ENCODE measurements around the gene TPP1.

TPP1 gene

GRCh38 chr11:6565988-6566703 is 53.1 kb downstream of the TPP1 start:
- DNase-seq (ENCODE audit: low read depth in 1 of 2, low spot score in 1 of 2), result no peak

- no peak for DNase-seq (ENCODE audit: low read depth in 1 of 2, low spot score in 1 of 2)
Observed at GRCh38 chr11:6565325-6565724, 53.9 kb downstream of the TPP1 start.

- no peak for DNase-seq (ENCODE audit: low read depth in 1 of 2, low spot score in 1 of 2)
Observed at GRCh38 chr11:6563667-6564066, 55.6 kb downstream of the TPP1 start.

GRCh38 chr11:6563121-6563619 is 56.1 kb downstream of the TPP1 start:
- no peak for DNase-seq (ENCODE audit: low read depth in 1 of 2, low spot score in 1 of 2)

Data from activated CD4-positive, alpha-beta T cell treated with anti-CD3 and anti-CD28 coated beads, Interleukin-2, amount 50 U/mL, for 24 hours (primary cell).